Smooth muscle cell (in vitro differentiated cells): ENCODE data around the gene SPATA33. TPM values are rescaled to one million over a fixed set of nuclear protein-coding genes. Genes with fewer than 3 reads are reported as not detected.

ENCODE experiments used
- DNase-seq: peaks from one replicate; lab custom pipeline; 2025; ENCODE audit not compliant: unreplicated experiment; lab: John Stamatoyannopoulos, UW
- H2AFZ ChIP-seq: fragments of 200-600 bp; sonication (generic); 2 replicates; pipeline ENCODE4 v1.6.0; 2016; ENCODE audit warnings: antibody characterized with exemption, low read depth, mild to moderate bottlenecking
- H3F3A ChIP-seq: fragments of 200-600 bp; sonication (generic); 2 replicates; pipeline ENCODE4 v1.6.0; 2017; ENCODE audit warnings: antibody characterized with exemption, low read depth
- H3K27ac ChIP-seq: fragments of 200-600 bp; sonication (generic); 2 replicates; pipeline ENCODE4 v1.5.1; 2016; ENCODE audit warnings: low read depth, mild to moderate bottlenecking
- H3K27me3 ChIP-seq: fragments of 200-600 bp; sonication (generic); 2 replicates; pipeline ENCODE4 v1.6.1; 2016; ENCODE audit warnings: low read depth, mild to moderate bottlenecking
- H3K36me3 ChIP-seq: fragments of 200-600 bp; sonication (generic); 2 replicates; pipeline ENCODE4 v1.5.1; 2016; ENCODE audit warnings: low read depth
- H3K4me1 ChIP-seq: fragments of 200-600 bp; sonication (generic); 2 replicates; pipeline ENCODE4 v1.5.1; 2016; ENCODE audit warnings: low read depth
- H3K4me2 ChIP-seq: fragments of 200-600 bp; sonication (generic); 2 replicates; pipeline ENCODE4 v1.6.0; 2016; ENCODE audit warnings: mild to moderate bottlenecking
- H3K4me3 ChIP-seq: fragments of 200-600 bp; sonication (generic); 2 replicates; pipeline ENCODE4 v1.5.1; 2016; ENCODE audit warnings: mild to moderate bottlenecking
- H3K79me2 ChIP-seq: fragments of 200-600 bp; sonication (generic); 2 replicates; pipeline ENCODE4 v1.6.0; 2016; ENCODE audit warnings: low read depth, mild to moderate bottlenecking
- H3K9ac ChIP-seq: fragments of 200-600 bp; sonication (generic); 2 replicates; pipeline ENCODE4 v1.6.0; 2016; ENCODE audit warnings: low read depth
- H3K9me3 ChIP-seq: fragments of 200-600 bp; sonication (generic); replicated peaks from 2 replicates; pipeline ENCODE4 v1.5.1; 2016; ENCODE audit warnings: low read depth
- H4K20me1 ChIP-seq: fragments of 200-600 bp; sonication (generic); 2 replicates; pipeline ENCODE4 v1.6.0; 2016; ENCODE audit warnings: low read depth
- CTCF ChIP-seq: fragments of 200-600 bp; sonication (generic); IDR thresholded peaks from 2 replicates; pipeline ENCODE4 v1.5.1; 2017; ENCODE audit warnings: borderline replicate concordance, mild to moderate bottlenecking, antibody characterized with exemption; ENCODE audit not compliant: insufficient read depth, poor library complexity, severe bottlenecking
- WGBS: methylation state at CpG from one replicate; pipeline ENCODE4 v1.1.7; 2016; ENCODE audit warnings: low lambda C conversion rate; 5-methylcytosine and 5-hydroxymethylcytosine counted together
- polyA plus RNA-seq: library from polyadenylated mRNA; unstranded; fragments of >200 nt; fragmentation: Nextera tagmentation; extraction: Ambion mirVana; gene quantifications from 2 replicates; pipeline ENCODE4 v1.2.1, GENCODE V29; 2016
- total RNA-seq: library from RNA; depleted of rRNA; stranded (reverse); fragments of >200 nt; gene quantifications from 2 replicates; pipeline ENCODE4 v1.2.3, GENCODE V29; 2014

SPATA33 gene
- total and polyA plus RNA-seq, 2 experiments from 2014 or later, result 4.0 to 8.1 TPM

DNA sequence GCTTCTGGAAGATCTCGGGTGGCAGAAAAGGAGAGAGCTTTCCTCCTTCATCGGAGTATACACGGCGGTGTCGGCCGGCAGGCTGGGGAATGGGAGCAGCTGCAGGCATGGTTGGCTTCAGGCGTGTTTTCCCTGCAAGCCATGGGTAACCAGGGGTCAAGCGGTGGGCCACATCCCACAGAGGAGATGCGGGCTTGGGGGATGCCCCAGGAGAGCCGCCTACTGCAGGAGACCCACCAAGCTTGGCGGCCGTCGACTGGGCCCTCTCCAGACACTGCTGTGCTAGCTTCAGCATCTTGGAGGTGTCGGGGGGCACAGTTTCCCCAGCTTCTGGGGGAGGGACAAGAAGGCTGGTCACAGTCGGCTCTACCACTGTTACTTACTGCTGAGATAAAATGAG, 58.9 kb downstream of the SPATA33 start:
- Histone ChIP-seq H3K27ac (no peak overlapping the region), H3K9ac (no peak overlapping the region)
- WGBS, result 96% methylated on average over 15 of the region's 15 CpGs

GRCh38 chr16:89716916-89717687, 59.5 kb downstream of the SPATA33 start:
- H3K27ac ChIP-seq, result no peak overlapping the region
- TF ChIP-seq CTCF, result no peak
- WGBS, result 96% methylated on average over 26 of the region's 29 CpGs

More for the DNA sequence above, 58.9 kb downstream of the SPATA33 start:
- DNase-seq, result no peak
- Histone ChIP-seq H3K36me3 (no peaks in the 10 kb centered on the region), H3K4me3 (no peak overlapping the region), H3K27me3 (no peaks in the 10 kb centered on the region), H4K20me1 (peaks cover 1% of the 10 kb centered on the region), H3K4me1 (peaks cover 16% of the 10 kb centered on the region), H2AFZ (no peak overlapping the region), H3F3A (peaks cover 12% of the 10 kb centered on the region), H3K79me2 (no peaks in the 10 kb centered on the region), H3K9me3 (no peaks in the 10 kb centered on the region), H3K4me2 (no peak overlapping the region)
- no peak for TF ChIP-seq CTCF

DNA sequence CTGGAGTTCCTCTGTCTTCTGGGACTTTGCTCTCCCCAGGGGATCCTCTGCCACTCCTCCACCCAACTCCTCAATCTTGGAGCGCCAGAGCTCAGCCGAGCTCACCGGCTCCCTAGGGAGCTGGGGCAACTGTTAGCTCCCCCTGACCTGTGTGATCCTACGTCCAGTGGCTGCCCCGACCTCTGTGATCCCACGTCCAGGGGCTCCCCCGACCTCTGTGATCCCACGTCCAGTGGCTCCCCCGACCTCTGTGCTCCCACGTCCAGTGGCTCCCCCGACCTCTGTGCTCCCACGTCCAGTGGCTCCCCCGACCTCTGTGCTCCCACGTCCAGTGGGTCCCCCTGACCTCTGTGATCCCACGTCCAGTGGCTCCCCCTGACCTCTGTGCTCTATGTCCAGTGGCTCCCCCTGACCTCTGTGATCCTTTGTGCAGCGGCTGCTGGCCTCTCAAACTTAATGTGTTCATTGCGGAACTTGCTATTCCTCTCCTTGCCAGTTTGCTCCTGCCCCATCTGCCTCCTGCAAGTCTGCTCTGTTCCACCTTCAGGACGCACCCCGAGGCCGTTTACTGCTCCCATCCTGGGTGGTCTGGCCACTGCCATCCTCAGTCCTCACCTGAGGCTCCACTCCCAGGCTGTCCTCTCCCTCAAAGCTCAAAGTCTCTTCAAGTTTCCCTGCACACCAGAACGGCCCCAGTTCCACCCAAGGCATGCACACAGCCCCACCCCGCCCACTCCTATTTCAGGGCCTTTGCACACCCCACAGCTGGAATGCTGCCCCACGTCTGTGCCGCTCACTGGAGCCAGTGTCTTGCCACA, 60.3 kb downstream of the SPATA33 start:
- no peaks in the 10 kb centered on the region for H3K9me3 ChIP-seq
- H4K20me1 ChIP-seq, result peaks cover 15% of the 10 kb centered on the region
- H3K4me1 ChIP-seq, result peaks cover 15% of the 10 kb centered on the region
- H3K4me3 ChIP-seq, result no peak overlapping the region
- H3K27me3 ChIP-seq, result no peaks in the 10 kb centered on the region
- no peaks in the 10 kb centered on the region for H3K36me3 ChIP-seq
- H3K79me2 ChIP-seq, result peaks cover 6% of the 10 kb centered on the region
- 90% methylated on average over 19 of the region's 24 CpGs for WGBS
- no peak overlapping the region for H3K4me2 ChIP-seq
- DNase-seq, result no peak
- no peak overlapping the region for H3K9ac ChIP-seq
- TF ChIP-seq CTCF, result no peak
- peaks cover 12% of the 10 kb centered on the region for H3F3A ChIP-seq
- no peak overlapping the region for H2AFZ ChIP-seq
- H3K27ac ChIP-seq, result no peak overlapping the region

More at GRCh38 chr16:89716916-89717687, 59.5 kb downstream of the SPATA33 start:
- H3K4me2 ChIP-seq, result no peak overlapping the region
- H3K27me3 ChIP-seq, result no peaks in the 10 kb centered on the region
- no peak overlapping the region for H2AFZ ChIP-seq
- peaks cover 13% of the 10 kb centered on the region for H3K4me1 ChIP-seq
- no peaks in the 10 kb centered on the region for H3K36me3 ChIP-seq
- no peaks in the 10 kb centered on the region for H3K79me2 ChIP-seq
- peaks cover 12% of the 10 kb centered on the region for H3F3A ChIP-seq
- no peak overlapping the region for H3K4me3 ChIP-seq
- H3K9me3 ChIP-seq, result no peaks in the 10 kb centered on the region
- DNase-seq, result no peak
- no peak overlapping the region for H3K9ac ChIP-seq
- H4K20me1 ChIP-seq, result peaks cover 7% of the 10 kb centered on the region

Other genes with a start within 250 kb of the SPATA33 start
- gene ANKRD11, start 167.3 kb upstream of the SPATA33 start, total RNA-seq, result 31.5 and 43.2 TPM in 2 replicates
- gene ANKRD11, start 167.3 kb upstream of the SPATA33 start, polyA plus RNA-seq, result 105 and 118 TPM in 2 replicates
- gene SPG7, start 149.4 kb upstream of the SPATA33 start, total RNA-seq, result 49.3 and 94.6 TPM in 2 replicates
- 61.4 and 75.4 TPM in 2 replicates for gene SPG7, start 149.4 kb upstream of the SPATA33 start, polyA plus RNA-seq
- gene RPL13, start 97.2 kb upstream of the SPATA33 start, total RNA-seq, result 3,317 and 3,917 TPM in 2 replicates
- 1,063 and 1,144 TPM in 2 replicates for gene RPL13, start 97.2 kb upstream of the SPATA33 start, polyA plus RNA-seq
- gene CPNE7, start 82.1 kb upstream of the SPATA33 start, total RNA-seq, result 0.58 TPM in 1 of 2 replicates, not detected in the other
- 0.14 and 0.43 TPM in 2 replicates for gene CPNE7, start 82.1 kb upstream of the SPATA33 start, polyA plus RNA-seq
- gene DPEP1, start 44.2 kb upstream of the SPATA33 start, total RNA-seq, result not detected in 2 replicates
- 0.30 TPM in 1 of 2 replicates, not detected in the other for gene DPEP1, start 44.2 kb upstream of the SPATA33 start, polyA plus RNA-seq
- gene CHMP1A, start 128 bp upstream of the SPATA33 start, total RNA-seq, result 40.0 and 40.2 TPM in 2 replicates
- 68.4 and 79.4 TPM in 2 replicates for gene CHMP1A, start 128 bp upstream of the SPATA33 start, polyA plus RNA-seq
- 22.2 and 24.4 TPM in 2 replicates for gene CDK10, start 28.9 kb downstream of the SPATA33 start, total RNA-seq
- 77.0 and 84.9 TPM in 2 replicates for gene CDK10, start 28.9 kb downstream of the SPATA33 start, polyA plus RNA-seq
- gene SPATA2L, start 43.9 kb downstream of the SPATA33 start, total RNA-seq, result 7.8 and 10.2 TPM in 2 replicates
- gene SPATA2L, start 43.9 kb downstream of the SPATA33 start, polyA plus RNA-seq, result 14.1 and 16.5 TPM in 2 replicates
- gene VPS9D1, start 63.1 kb downstream of the SPATA33 start, total RNA-seq, result 6.7 and 10.6 TPM in 2 replicates
- gene VPS9D1, start 63.1 kb downstream of the SPATA33 start, polyA plus RNA-seq, result 13.0 and 15.7 TPM in 2 replicates
- 5.3 and 8.0 TPM in 2 replicates for gene ZNF276, start 63.7 kb downstream of the SPATA33 start, total RNA-seq
- 11.0 and 11.7 TPM in 2 replicates for gene ZNF276, start 63.7 kb downstream of the SPATA33 start, polyA plus RNA-seq
- 6.0 and 17.7 TPM in 2 replicates for gene FANCA, start 158.8 kb downstream of the SPATA33 start, total RNA-seq
- 13.1 and 16.7 TPM in 2 replicates for gene FANCA, start 158.8 kb downstream of the SPATA33 start, polyA plus RNA-seq
- gene SPIRE2, start 170.6 kb downstream of the SPATA33 start, total RNA-seq, result 1.1 and 1.4 TPM in 2 replicates
- gene SPIRE2, start 170.6 kb downstream of the SPATA33 start, polyA plus RNA-seq, result 1.1 and 2.2 TPM in 2 replicates
- gene TCF25, start 215.8 kb downstream of the SPATA33 start, total RNA-seq, result 69.7 and 99.8 TPM in 2 replicates
- 174 and 272 TPM in 2 replicates for gene TCF25, start 215.8 kb downstream of the SPATA33 start, polyA plus RNA-seq